HFFc6 (cell line): ENCODE data around the gene PTPN14. TPM values are rescaled to one million over a fixed set of nuclear protein-coding genes. Genes with fewer than 3 reads are reported as not detected.

Experiments used
- DNase-seq: peaks from one replicate; pipeline ENCODE4 v3.0.0-alpha.2; 2018
- H3K27ac Mint-ChIP-seq: 2 replicates; pipeline ENCODE4 v1.8.0; 2020; ENCODE audit warnings: mild to moderate bottlenecking, mixed read lengths
- H3K27me3 Mint-ChIP-seq: 2 replicates; pipeline ENCODE4 v1.8.0; 2021; ENCODE audit warnings: mild to moderate bottlenecking, moderate library complexity, mixed read lengths; ENCODE audit not compliant: insufficient read depth
- H3K36me3 Mint-ChIP-seq: 2 replicates; pipeline ENCODE4 v1.8.0; 2021; ENCODE audit warnings: low read depth, mixed read lengths
- H3K4me1 Mint-ChIP-seq: 2 replicates; pipeline ENCODE4 v1.8.0; 2020; ENCODE audit warnings: low read depth, mixed read lengths
- H3K4me3 Mint-ChIP-seq: 2 replicates; pipeline ENCODE4 v1.8.0; 2020; ENCODE audit warnings: mild to moderate bottlenecking, moderate library complexity, mixed read lengths
- H3K9me3 Mint-ChIP-seq: 2 replicates; pipeline ENCODE4 v1.8.0; 2020; ENCODE audit warnings: mild to moderate bottlenecking, mixed read lengths
- CTCF ChIP-seq: fragments of 200-600 bp; sonication (generic); IDR thresholded peaks from 2 replicates; pipeline ENCODE4 v1.5.0; 2021; ENCODE audit warnings: antibody characterized with exemption, mild to moderate bottlenecking
- total RNA-seq, 6 experiments: library from RNA; stranded (reverse); fragmentation: NEBNext Ultra II Directional; extraction: Animal tissue kit (Norgen Biotek cat#: 25700); gene quantifications; 2 replicates in 1 of 6; 3 replicates in 5 of 6; pipeline ENCODE4 v1.2.3, GENCODE V29; 2021

PTPN14 gene
- total RNA-seq, 6 experiments from 2014 or later = 93.6 to 140 (median 106) TPM

- Mint-ChIP-seq H3K4me3 (peak overlapping the region; percentile 17; the same call in 1 of the 2 replicates), H3K9me3 (no peaks in the 10 kb centered on the region), H3K4me1 (peaks cover 98% of the 10 kb centered on the region), H3K27ac (no peak overlapping the region), H3K36me3 (peaks cover 46% of the 10 kb centered on the region), H3K27me3 (peaks cover 1% of the 10 kb centered on the region)
- no peak for TF ChIP-seq CTCF
- no peak for DNase-seq
These were observed 6.6 kb downstream of the PTPN14 start for GRCh38 chr1:214544791-214545190.

- H3K4me3 Mint-ChIP-seq = no peak overlapping the region
- H3K4me1 Mint-ChIP-seq = peaks cover 98% of the 10 kb centered on the region
- no peaks in the 10 kb centered on the region for H3K9me3 Mint-ChIP-seq
These were observed 8.9 kb downstream of the PTPN14 start for GRCh38 chr1:214542275-214543199.

GRCh38 chr1:214541693-214542092, 9.7 kb downstream of the PTPN14 start:
- no peak for DNase-seq
- peaks cover 29% of the 10 kb centered on the region for H3K36me3 Mint-ChIP-seq
- peaks cover 97% of the 10 kb centered on the region for H3K4me1 Mint-ChIP-seq
- H3K9me3 Mint-ChIP-seq = no peaks in the 10 kb centered on the region
- H3K27ac Mint-ChIP-seq = no peak overlapping the region
- no peak overlapping the region for H3K4me3 Mint-ChIP-seq
- H3K27me3 Mint-ChIP-seq = peaks cover 1% of the 10 kb centered on the region
- TF ChIP-seq CTCF = no peak

More at GRCh38 chr1:214542275-214543199, 8.9 kb downstream of the PTPN14 start:
- H3K27ac Mint-ChIP-seq = no peak overlapping the region; the same call in 1 of the 2 replicates
- H3K27me3 Mint-ChIP-seq = peaks cover 1% of the 10 kb centered on the region
- peaks cover 29% of the 10 kb centered on the region for H3K36me3 Mint-ChIP-seq
- no peak for DNase-seq
- no peak for TF ChIP-seq CTCF

- H3K4me3 Mint-ChIP-seq = no peak overlapping the region
- TF ChIP-seq CTCF = no peak
- H3K27ac Mint-ChIP-seq = peak overlapping the region; percentile 22
- peaks cover 29% of the 10 kb centered on the region for H3K36me3 Mint-ChIP-seq
- DNase-seq = no peak
- H3K27me3 Mint-ChIP-seq = peaks cover 1% of the 10 kb centered on the region
- H3K4me1 Mint-ChIP-seq = peaks cover 92% of the 10 kb centered on the region
- H3K9me3 Mint-ChIP-seq = no peaks in the 10 kb centered on the region
These were observed 10.2 kb downstream of the PTPN14 start for GRCh38 chr1:214541206-214541605.

GRCh38 chr1:214540324-214540723, 11.1 kb downstream of the PTPN14 start:
- H3K27me3 Mint-ChIP-seq = peaks cover 1% of the 10 kb centered on the region

More at GRCh38 chr1:214540324-214540723, 11.1 kb downstream of the PTPN14 start:
- Mint-ChIP-seq H3K9me3 (no peaks in the 10 kb centered on the region), H3K36me3 (peaks cover 25% of the 10 kb centered on the region), H3K4me1 (peaks cover 83% of the 10 kb centered on the region), H3K4me3 (no peak overlapping the region), H3K27ac (peak overlapping the region; percentile 20; the same call in 1 of the 2 replicates)
- no peak for DNase-seq
- no peak for TF ChIP-seq CTCF
